Measurements from ENCODE around the gene BOLA2B. TPM values are rescaled to one million over a fixed set of nuclear protein-coding genes. Genes with fewer than 3 reads are reported as not detected.

BOLA2B gene
- total and polyA plus RNA-seq, 2 experiments from 2014 or later: 350 to 659 TPM

GRCh38 chr16:30155188-30155587 lies 38.3 kb downstream of the BOLA2B start:
- H3K4me3 Mint-ChIP-seq: no peak overlapping the region

More at GRCh38 chr16:30155188-30155587, 38.3 kb downstream of the BOLA2B start:
- H3K27ac Mint-ChIP-seq: no peak overlapping the region
- H3K36me3 ChIP-seq (ENCODE audit: insufficient read depth): no peaks in the 10 kb centered on the region
- ATAC-seq: no peak
- no peak overlapping the region for H3K4me2 ChIP-seq
- no peaks in the 10 kb centered on the region for H3K79me2 ChIP-seq (replicated peaks; ENCODE audit: insufficient read depth)
- no peaks in the 10 kb centered on the region for H3K4me1 ChIP-seq (ENCODE audit: insufficient read depth)
- no peaks in the 10 kb centered on the region for H4K20me1 ChIP-seq (replicated peaks; ENCODE audit: insufficient read depth)
- peaks cover 11% of the 10 kb centered on the region; the same call in 2 of the 3 replicates for H3K9me3 Mint-ChIP-seq
- TF ChIP-seq, protein P1, sequence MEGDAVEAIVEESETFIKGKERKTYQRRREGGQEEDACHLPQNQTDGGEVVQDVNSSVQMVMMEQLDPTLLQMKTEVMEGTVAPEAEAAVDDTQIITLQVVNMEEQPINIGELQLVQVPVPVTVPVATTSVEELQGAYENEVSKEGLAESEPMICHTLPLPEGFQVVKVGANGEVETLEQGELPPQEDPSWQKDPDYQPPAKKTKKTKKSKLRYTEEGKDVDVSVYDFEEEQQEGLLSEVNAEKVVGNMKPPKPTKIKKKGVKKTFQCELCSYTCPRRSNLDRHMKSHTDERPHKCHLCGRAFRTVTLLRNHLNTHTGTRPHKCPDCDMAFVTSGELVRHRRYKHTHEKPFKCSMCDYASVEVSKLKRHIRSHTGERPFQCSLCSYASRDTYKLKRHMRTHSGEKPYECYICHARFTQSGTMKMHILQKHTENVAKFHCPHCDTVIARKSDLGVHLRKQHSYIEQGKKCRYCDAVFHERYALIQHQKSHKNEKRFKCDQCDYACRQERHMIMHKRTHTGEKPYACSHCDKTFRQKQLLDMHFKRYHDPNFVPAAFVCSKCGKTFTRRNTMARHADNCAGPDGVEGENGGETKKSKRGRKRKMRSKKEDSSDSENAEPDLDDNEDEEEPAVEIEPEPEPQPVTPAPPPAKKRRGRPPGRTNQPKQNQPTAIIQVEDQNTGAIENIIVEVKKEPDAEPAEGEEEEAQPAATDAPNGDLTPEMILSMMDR (conservative IDR thresholded peaks at IDR 0.05; ENCODE audit: low read depth in 2 of 2): no peak
- TF ChIP-seq, protein P2, sequence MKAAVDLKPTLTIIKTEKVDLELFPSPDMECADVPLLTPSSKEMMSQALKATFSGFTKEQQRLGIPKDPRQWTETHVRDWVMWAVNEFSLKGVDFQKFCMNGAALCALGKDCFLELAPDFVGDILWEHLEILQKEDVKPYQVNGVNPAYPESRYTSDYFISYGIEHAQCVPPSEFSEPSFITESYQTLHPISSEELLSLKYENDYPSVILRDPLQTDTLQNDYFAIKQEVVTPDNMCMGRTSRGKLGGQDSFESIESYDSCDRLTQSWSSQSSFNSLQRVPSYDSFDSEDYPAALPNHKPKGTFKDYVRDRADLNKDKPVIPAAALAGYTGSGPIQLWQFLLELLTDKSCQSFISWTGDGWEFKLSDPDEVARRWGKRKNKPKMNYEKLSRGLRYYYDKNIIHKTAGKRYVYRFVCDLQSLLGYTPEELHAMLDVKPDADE (IDR thresholded peaks at IDR 0.05): no peak
- TF ChIP-seq POLR2AphosphoS5 (IDR thresholded peaks at IDR 0.05; ENCODE audit: low read depth) (no peak), STAT1 (IDR thresholded peaks at IDR 0.05; ENCODE audit: unreplicated experiment) (no peak), ZNF331 (CRISPR knock-in tag; IDR thresholded peaks at IDR 0.05; ENCODE audit: low read depth) (no peak), REST (IDR thresholded peaks at IDR 0.05; ENCODE audit: unreplicated experiment) (no peak), EZH2phosphoT487 (IDR thresholded peaks at IDR 0.05; ENCODE audit: unreplicated experiment) (no peak), CREB1 (CRISPR knock-in tag; IDR thresholded peaks at IDR 0.05; ENCODE audit: low read depth) (no peak), JUNB (IDR thresholded peaks at IDR 0.05; ENCODE audit: unreplicated experiment) (no peak), NANOG (IDR thresholded peaks at IDR 0.05; ENCODE audit: borderline replicate concordance) (no peak), ZNF114 (CRISPR knock-in tag; IDR thresholded peaks at IDR 0.05) (no peak), ZNF462 (CRISPR knock-in tag; IDR thresholded peaks at IDR 0.05) (no peak)
- no peaks in the 10 kb centered on the region; the same call in 2 of the 3 replicates for H3K36me3 Mint-ChIP-seq (ENCODE audit: low read depth)
- no peak overlapping the region for H3K27ac ChIP-seq (ENCODE audit: low read depth)
- H3K9me2 ChIP-seq (ENCODE audit: insufficient read depth): 0 out of 2 replicates have a peak, but pooled peaks cover 5% of the 10 kb centered on the region
- H3K4me1 Mint-ChIP-seq: no peaks in the 10 kb centered on the region
- peaks cover 12% of the 10 kb centered on the region for H3K27me3 Mint-ChIP-seq (ENCODE audit: insufficient read depth, low read depth, poor library complexity)
- DNase-seq (ENCODE audit: low spot score): no peak
- H2AFZ ChIP-seq: no peak overlapping the region
- no peaks in the 10 kb centered on the region for H3K27me3 ChIP-seq (ENCODE audit: insufficient read depth)
- H3K4me3 ChIP-seq: no peak overlapping the region
- H3F3A ChIP-seq (replicated peaks; ENCODE audit: low read depth): no peaks in the 10 kb centered on the region

Measured in GM23338 (cell line).